Measurements from ENCODE around the gene UBE2V1. TPM values are rescaled to one million over a fixed set of nuclear protein-coding genes. Genes with fewer than 3 reads are reported as not detected.

Gene UBE2V1
- total RNA-seq, 1 experiment from 2014 or later, result 65.1 TPM

DNA sequence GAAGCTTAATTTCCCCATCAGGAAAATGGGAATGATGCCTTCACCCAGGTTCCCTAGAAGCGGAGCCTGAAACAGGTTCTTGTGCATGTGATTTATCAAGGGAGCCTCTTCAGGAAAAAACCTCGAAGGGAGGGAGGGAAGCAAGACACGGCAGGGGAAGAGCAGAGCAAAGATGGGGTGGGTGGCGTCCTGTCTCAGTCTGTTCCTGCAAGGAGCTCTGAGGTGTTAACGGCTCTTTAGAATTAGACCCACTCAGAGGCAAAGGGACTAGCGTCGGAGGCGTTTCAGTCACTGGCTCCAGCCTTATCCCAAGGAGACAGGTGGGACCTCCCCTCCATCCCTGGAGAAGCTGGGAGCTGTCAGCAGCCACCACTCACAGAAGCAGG, 15.6 kb upstream of the UBE2V1 start:
- H3K4me3 ChIP-seq (ENCODE audit: insufficient read depth, low read depth, low read length), result no peak overlapping the region
- peaks cover 31% of the 10 kb centered on the region for H3K36me3 ChIP-seq (replicated peaks; ENCODE audit: control insufficient read depth, insufficient read depth, low read length)
- DNase-seq, result no peak

GRCh38 chr20:50127587-50128519, 14.9 kb upstream of the UBE2V1 start:
- no peak overlapping the region for H3K4me3 ChIP-seq (ENCODE audit: insufficient read depth, low read depth, low read length)
- DNase-seq, result peak; percentile 23
- H3K27me3 ChIP-seq (ENCODE audit: control insufficient read depth, insufficient read depth, low read length), result no peaks in the 10 kb centered on the region
- peaks cover 31% of the 10 kb centered on the region for H3K36me3 ChIP-seq (replicated peaks; ENCODE audit: control insufficient read depth, insufficient read depth, low read length)

More for the DNA sequence above, 15.6 kb upstream of the UBE2V1 start:
- H3K27me3 ChIP-seq (ENCODE audit: control insufficient read depth, insufficient read depth, low read length), result no peaks in the 10 kb centered on the region

DNA sequence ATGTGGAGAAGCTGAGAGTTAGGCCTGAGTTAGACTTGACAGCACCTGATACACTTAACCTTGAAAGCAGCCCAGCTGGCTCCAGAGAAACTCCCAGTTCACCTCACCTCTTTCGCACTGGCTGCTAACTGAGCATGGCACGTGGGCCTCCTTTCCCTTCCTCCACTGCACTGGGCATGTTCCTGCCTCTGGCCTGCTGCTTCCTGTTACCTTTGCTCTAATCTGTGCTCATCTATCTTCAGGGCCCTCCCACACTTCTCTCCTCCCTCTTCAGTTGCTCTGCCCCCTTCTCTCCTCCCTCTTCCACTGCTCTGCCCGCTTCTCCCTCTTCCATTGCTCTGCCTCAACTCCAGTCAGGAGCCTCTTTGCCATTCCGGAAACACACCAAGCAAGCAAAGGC, 13.7 kb upstream of the UBE2V1 start:
- Histone ChIP-seq H3K4me3 (ENCODE audit: insufficient read depth, low read depth, low read length) (no peak overlapping the region), H3K27me3 (ENCODE audit: control insufficient read depth, insufficient read depth, low read length) (no peaks in the 10 kb centered on the region), H3K36me3 (replicated peaks; ENCODE audit: control insufficient read depth, insufficient read depth, low read length) (peaks cover 29% of the 10 kb centered on the region)
- DNase-seq, result peak; percentile 14

DNA sequence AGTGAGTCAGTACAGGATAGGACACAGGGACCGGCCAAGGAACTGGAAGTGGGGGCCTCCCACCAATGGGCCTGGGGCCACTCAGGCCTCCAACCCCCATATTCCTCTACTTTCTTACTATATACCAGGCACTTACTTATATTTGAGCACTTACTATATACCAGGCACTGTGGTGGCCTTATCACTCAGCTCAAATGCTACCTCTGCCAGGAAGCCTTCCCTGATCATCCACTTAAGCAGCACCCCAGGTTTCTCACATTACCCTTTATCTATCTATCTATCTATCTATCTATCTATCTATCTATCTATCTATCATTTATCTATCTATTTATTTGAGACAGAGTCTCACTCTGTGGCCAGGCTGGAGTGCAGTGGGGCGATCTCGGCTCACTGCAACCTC, 12.3 kb upstream of the UBE2V1 start:
- H3K36me3 ChIP-seq (replicated peaks; ENCODE audit: control insufficient read depth, insufficient read depth, low read length), result peaks cover 24% of the 10 kb centered on the region
- no peaks in the 10 kb centered on the region for H3K27me3 ChIP-seq (ENCODE audit: control insufficient read depth, insufficient read depth, low read length)
- H3K4me3 ChIP-seq (ENCODE audit: insufficient read depth, low read depth, low read length), result no peak overlapping the region
- peak; percentile 8 for DNase-seq

- Histone ChIP-seq H3K4me3 (ENCODE audit: insufficient read depth, low read depth, low read length) (no peak overlapping the region), H3K36me3 (replicated peaks; ENCODE audit: control insufficient read depth, insufficient read depth, low read length) (peaks cover 23% of the 10 kb centered on the region), H3K27me3 (ENCODE audit: control insufficient read depth, insufficient read depth, low read length) (no peaks in the 10 kb centered on the region)
- DNase-seq, result peak; percentile 37
Measured at GRCh38 chr20:50124496-50124895, 11.5 kb upstream of the UBE2V1 start.

DNA sequence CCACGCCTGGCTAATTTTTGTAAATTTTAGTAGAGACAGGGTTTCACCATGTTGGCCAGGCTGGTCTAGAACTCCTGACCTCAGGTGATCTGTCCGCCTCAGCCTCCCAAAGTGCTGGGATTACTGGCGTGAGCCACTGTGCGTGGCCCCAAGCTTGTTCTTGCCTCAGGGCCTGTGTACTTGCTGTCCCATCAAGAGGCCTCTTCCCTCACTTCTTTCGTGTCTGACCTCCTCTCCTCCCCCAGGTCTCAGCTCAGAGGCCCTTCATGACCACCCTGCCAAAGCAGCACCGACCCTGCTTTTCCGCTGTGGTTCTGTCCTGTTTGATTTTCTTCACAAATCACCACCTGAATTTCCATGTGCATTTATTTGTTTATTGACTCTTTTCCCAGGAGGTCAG, 10.5 kb upstream of the UBE2V1 start:
- H3K27me3 ChIP-seq (ENCODE audit: control insufficient read depth, insufficient read depth, low read length), result no peaks in the 10 kb centered on the region
- no peak overlapping the region for H3K4me3 ChIP-seq (ENCODE audit: insufficient read depth, low read depth, low read length)
- peaks cover 17% of the 10 kb centered on the region for H3K36me3 ChIP-seq (replicated peaks; ENCODE audit: control insufficient read depth, insufficient read depth, low read length)
- DNase-seq, result peak; percentile 16

GRCh38 chr20:50122763-50123162, 9.8 kb upstream of the UBE2V1 start:
- DNase-seq, result no peak
- Histone ChIP-seq H3K4me3 (ENCODE audit: insufficient read depth, low read depth, low read length) (no peak overlapping the region), H3K36me3 (replicated peaks; ENCODE audit: control insufficient read depth, insufficient read depth, low read length) (peaks cover 13% of the 10 kb centered on the region), H3K27me3 (ENCODE audit: control insufficient read depth, insufficient read depth, low read length) (no peaks in the 10 kb centered on the region)

DNA sequence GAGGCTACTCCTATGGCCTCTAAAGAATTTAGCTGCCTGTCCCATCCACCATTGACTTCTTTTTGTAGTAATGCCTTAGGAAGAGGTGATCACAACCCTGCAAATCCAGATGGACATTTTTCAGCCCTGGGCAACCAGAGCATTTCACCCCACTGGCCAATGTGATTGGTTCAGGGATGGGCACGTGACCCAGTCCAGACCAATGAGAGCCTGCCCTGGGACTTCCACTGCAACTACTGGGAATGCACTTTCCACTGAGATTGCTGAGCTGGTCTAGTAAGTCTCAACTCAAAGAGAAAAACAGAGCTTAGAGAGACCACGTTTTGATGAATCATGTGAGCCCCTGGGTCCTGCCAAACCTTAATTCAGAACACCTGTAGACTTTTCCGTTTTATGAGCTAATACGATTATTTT, 8.9 kb upstream of the UBE2V1 start:
- Histone ChIP-seq H3K36me3 (replicated peaks; ENCODE audit: control insufficient read depth, insufficient read depth, low read length) (peaks cover 8% of the 10 kb centered on the region), H3K27me3 (ENCODE audit: control insufficient read depth, insufficient read depth, low read length) (no peaks in the 10 kb centered on the region), H3K4me3 (ENCODE audit: insufficient read depth, low read depth, low read length) (no peak overlapping the region)
- peak; percentile 72 for DNase-seq

- Histone ChIP-seq H3K27me3 (ENCODE audit: control insufficient read depth, insufficient read depth, low read length) (no peaks in the 10 kb centered on the region), H3K36me3 (replicated peaks; ENCODE audit: control insufficient read depth, insufficient read depth, low read length) (peaks cover 3% of the 10 kb centered on the region), H3K4me3 (ENCODE audit: insufficient read depth, low read depth, low read length) (no peak overlapping the region)
- peak; percentile 86 for DNase-seq
Measured at GRCh38 chr20:50120935-50121693, 8.2 kb upstream of the UBE2V1 start.

GRCh38 chr20:50118203-50118602, 5.3 kb upstream of the UBE2V1 start:
- H3K4me3 ChIP-seq (ENCODE audit: insufficient read depth, low read depth, low read length), result no peak overlapping the region
- H3K36me3 ChIP-seq (replicated peaks; ENCODE audit: control insufficient read depth, insufficient read depth, low read length), result no peaks in the 10 kb centered on the region
- H3K27me3 ChIP-seq (ENCODE audit: control insufficient read depth, insufficient read depth, low read length), result no peaks in the 10 kb centered on the region
- no peak for DNase-seq

DNA sequence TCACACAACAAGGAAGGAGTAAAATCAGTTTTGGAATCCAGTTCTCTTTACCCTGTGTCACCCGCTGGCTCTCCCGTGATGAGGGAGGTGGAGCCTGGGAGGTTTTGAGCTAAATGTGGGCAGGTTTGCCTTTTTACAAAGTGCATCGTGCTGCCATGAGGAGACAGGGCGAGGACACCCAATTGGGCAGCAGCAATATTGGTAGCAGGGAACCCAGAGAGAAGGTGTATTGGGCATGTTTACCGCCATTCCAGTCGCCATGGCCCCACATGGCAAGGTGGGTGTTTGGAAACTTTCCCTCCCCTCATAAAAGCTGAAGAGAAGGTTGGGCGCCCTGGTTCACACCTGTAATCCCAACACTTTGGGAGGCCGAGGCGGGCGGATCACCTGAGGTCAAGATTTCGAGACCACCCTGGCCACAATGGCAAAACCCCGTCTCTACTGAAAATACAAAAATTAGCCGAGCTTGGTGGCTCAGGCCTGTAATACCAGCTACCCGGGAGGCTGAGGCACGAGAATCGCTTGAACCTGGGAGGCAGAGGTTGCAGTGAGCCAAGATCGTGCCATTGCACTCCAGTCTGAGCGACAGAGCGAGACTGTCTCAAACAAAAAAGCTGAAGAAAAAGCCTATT, 3.5 kb upstream of the UBE2V1 start:
- no peak for DNase-seq
- peak overlapping the region; percentile 15 for H3K4me3 ChIP-seq (ENCODE audit: insufficient read depth, low read depth, low read length)
- H3K36me3 ChIP-seq (replicated peaks; ENCODE audit: control insufficient read depth, insufficient read depth, low read length), result no peaks in the 10 kb centered on the region
- no peaks in the 10 kb centered on the region for H3K27me3 ChIP-seq (ENCODE audit: control insufficient read depth, insufficient read depth, low read length)

GRCh38 chr20:50115591-50116367, 2.8 kb upstream of the UBE2V1 start:
- no peaks in the 10 kb centered on the region for H3K36me3 ChIP-seq (replicated peaks; ENCODE audit: control insufficient read depth, insufficient read depth, low read length)
- no peaks in the 10 kb centered on the region for H3K27me3 ChIP-seq (ENCODE audit: control insufficient read depth, insufficient read depth, low read length)
- DNase-seq, result peak; percentile 83
- peak overlapping the region; percentile 56 for H3K4me3 ChIP-seq (ENCODE audit: insufficient read depth, low read depth, low read length)

GRCh38 chr20:50115041-50115512, 2.1 kb upstream of the UBE2V1 start:
- H3K4me3 ChIP-seq (ENCODE audit: insufficient read depth, low read depth, low read length), result peak overlapping the region; percentile 56
- no peaks in the 10 kb centered on the region for H3K27me3 ChIP-seq (ENCODE audit: control insufficient read depth, insufficient read depth, low read length)
- no peaks in the 10 kb centered on the region for H3K36me3 ChIP-seq (replicated peaks; ENCODE audit: control insufficient read depth, insufficient read depth, low read length)
- DNase-seq, result no peak
